ENCODE data around the gene BDP1.
A peak's percentile ranks its signal among the peaks of the same experiment; 100 is the strongest.
"Not testable (repeated sequence)": the region's sequence is repeated elsewhere in the genome, so short reads cannot be mapped to it uniquely, and the experiment has no call there.

Gene BDP1

DNA sequence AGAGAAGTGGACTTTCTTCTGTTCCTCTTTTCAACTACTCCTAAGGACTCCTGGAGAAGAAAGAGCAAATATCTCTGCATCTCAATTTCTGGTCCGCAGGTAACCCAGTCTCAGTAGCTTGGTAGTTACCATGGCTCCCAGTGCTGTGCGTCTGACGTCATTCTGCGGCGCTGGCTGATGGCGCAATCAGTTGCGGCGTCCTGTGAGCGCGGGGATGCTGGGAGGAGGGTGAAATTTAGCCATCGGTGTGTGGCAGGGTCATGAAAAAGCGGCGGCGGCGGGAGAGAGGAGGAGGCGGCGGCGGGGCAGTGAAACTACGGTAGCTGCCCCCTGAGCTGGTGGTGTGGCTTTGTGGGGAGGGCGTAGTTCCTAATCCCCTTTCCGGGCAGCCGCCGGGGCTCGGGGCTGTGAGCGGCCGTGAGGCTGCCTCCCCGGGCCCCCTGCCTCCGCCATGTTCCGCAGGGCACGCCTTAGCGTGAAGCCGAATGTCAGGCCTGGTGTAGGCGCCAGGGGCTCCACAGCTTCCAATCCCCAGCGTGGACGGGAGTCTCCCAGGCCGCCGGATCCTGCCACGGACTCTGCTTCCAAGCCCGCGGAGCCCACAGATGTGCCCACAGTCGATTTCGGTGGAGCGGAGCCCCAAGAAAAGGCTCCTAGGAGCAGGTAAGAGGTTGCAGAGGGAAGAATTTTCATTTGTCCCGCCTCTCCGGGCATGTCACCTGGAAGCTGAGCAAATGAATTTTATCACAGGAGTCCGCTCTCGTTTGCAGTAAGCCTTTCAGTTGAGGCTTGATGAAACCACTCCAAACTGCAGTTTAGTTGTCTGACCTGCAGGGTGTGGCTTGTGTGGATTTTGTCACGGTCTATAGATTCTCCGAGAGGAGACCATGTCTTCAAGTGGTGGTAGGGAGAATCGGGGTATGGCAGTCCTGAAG, at the start of gene BDP1:
Gene BDP1 (plus strand): TSS at position 225 of the 935 bp plus-strand sequence. CDS start 227 bp downstream, at position 452.
- peak; percentile 96 for DNase-seq

- not testable (repeated sequence) for DNase-seq
These were observed 45.4 kb upstream of the BDP1 start for GRCh38 chr5:71410088-71410487.

- DNase-seq = not testable (repeated sequence)
These were observed 39.8 kb upstream of the BDP1 start for GRCh38 chr5:71415626-71416025.

GRCh38 chr5:71418026-71418425, 37.4 kb upstream of the BDP1 start:
- DNase-seq = not testable (repeated sequence)

GRCh38 chr5:71421278-71421677, 34.2 kb upstream of the BDP1 start:
- not testable (repeated sequence) for DNase-seq

DNA sequence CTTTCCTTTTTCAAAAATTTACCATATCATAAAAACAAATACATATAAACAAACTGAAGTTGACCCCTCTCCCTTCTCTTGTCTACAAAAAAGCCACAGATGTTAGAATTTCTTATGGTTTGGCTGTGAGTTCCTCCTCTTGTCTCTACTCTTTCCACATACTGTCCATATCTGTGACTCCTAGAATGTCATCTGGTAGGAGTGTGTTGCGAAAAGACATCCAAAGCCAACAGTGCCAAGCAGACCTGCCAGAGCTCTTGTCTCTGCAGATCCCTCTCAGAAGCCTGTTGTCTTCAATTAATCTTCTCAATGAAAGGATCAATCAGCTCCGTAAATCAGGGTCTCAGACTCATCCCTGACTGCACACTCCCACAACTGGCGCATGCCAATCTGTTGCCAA, 31.6 kb upstream of the BDP1 start:
- not testable (repeated sequence) for DNase-seq

DNA sequence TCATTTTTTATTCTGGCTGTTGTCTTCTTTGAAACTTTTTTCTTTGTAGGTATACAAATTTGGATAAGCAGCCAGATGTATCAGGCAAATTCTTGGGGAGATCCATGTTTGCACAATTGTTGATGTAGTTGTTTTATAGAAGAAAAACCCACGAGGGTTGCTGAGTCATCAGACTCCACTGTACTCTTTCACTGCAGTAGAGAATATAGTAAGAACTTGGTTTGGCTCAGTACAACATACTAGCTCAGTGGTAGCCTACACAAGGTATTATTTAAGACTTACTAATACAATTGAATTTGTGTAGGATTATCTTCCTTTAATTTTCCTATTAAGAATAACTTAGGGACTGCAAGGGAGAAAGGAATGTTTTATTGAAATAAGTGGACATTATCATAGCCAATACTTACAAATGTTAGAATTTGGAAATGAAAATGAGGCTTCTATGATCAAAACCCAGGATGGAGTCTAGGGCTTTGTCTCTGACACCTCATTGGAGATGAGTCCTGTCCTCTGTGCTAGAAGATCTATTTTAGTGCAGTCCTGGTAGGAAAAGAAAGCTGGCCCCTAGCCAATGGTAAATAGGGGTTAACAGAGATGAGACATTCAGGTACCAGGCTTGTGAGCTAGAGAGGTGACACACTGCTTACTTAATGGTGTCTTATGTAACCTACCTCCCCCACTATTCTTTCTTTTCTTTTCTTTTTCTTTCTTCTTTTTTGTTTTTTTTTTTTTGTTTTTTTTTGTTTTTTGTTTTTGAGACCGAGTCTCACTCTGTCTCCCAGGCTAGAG, 28.6 kb upstream of the BDP1 start:
- DNase-seq = not testable (repeated sequence)

GRCh38 chr5:71432410-71432809, 23.0 kb upstream of the BDP1 start:
- DNase-seq = not testable (repeated sequence)

DNA sequence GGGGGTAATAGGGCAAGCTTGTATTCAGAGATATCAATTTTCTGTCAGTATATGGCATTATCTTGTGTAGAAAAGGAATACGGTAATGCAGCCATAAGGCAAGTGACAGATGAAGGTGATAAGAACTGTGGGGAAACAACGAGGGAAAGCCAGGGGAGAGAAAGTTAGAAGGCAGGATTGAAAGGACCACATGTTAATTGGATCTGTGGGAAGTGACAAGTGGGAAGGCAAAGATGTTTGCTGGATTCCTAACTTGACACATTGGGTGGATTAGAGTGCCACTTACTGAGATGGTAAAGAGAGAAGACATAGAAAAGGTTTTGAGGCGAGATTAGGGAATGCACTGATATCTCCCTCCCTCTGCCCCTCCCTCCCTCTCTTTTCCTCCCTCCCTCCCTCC, 20.6 kb upstream of the BDP1 start:
- not testable (repeated sequence) for DNase-seq

- DNase-seq = not testable (repeated sequence)
These were observed 13.9 kb upstream of the BDP1 start for GRCh38 chr5:71441564-71441963.

DNA sequence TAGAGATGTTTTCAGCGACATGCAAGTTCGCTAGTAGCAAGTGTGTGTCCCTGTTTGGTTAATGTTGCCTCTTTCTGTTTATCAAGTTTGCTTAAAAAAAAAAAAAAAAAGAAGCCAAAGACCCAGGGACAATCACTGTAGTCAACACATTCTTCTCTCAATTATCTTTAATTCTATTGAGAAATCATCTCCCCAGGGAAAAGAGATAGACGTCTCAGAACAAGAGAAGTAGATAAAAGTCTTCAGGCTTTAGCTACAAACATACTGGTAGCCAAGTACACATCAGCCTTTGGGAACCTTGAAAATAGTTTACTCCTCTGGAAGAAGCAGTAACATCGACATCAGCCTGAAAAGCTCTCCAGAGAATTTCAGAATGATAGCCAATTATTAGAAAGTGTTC, 11.6 kb upstream of the BDP1 start:
- DNase-seq = not testable (repeated sequence)

DNA sequence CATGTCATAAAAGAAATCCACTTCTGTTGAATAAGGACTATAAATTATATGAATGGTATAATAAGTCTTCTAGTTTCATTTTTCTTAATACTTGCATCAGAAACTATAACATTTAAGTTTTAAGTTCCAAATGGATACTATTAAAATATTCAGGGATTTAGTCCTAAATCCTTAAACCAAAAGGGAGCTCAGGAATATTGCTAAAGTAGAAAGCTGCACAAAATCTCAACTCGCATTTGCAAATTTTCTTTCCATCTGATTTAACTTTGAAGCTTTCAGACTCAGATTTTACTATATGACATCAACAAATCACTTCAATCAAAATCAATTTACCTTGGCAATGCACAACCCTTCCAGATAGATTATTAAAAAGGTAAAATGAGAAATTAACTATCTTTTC, 10.4 kb upstream of the BDP1 start:
- DNase-seq = not testable (repeated sequence)

DNA sequence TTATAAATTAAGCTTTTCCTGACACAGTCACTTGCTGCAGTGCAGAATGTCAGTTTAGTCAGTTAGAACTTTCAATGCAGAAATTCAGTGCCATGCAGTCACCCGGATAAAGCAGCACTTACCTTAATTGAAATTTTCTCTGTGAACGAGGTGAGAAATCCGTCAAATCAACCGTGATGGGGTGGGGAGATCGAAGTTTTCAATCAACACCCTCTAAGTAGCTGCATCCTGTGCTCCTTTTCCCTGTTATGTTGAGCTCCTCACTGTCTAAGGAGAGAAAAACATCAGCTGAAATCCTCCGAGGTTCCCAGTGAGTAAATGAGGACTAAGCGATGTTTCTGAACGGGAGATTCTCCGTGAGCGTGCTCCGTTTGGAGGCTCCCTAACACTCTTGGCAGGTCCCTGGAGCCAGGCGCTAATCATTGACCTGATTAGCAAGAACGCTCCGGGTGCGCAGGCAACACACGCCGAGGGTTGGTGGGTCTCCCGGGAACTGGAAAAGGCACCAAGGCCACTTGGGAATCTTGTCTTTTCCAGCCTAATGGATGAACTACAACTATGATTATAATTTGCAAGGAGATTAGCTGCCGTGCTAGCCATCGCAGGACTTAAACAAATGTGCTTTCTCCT, 9.8 kb upstream of the BDP1 start:
- not testable (repeated sequence) for DNase-seq

- DNase-seq = not testable (repeated sequence)
These were observed 8.8 kb upstream of the BDP1 start for GRCh38 chr5:71446540-71447216.

GRCh38 chr5:71447218-71447808, 8.1 kb upstream of the BDP1 start:
- DNase-seq = peak; percentile 45

GRCh38 chr5:71452876-71453275, 2.6 kb upstream of the BDP1 start:
- DNase-seq = no peak

GRCh38 chr5:71454913-71455312, 538 bp upstream of the BDP1 start:
- DNase-seq = no peak

DNA sequence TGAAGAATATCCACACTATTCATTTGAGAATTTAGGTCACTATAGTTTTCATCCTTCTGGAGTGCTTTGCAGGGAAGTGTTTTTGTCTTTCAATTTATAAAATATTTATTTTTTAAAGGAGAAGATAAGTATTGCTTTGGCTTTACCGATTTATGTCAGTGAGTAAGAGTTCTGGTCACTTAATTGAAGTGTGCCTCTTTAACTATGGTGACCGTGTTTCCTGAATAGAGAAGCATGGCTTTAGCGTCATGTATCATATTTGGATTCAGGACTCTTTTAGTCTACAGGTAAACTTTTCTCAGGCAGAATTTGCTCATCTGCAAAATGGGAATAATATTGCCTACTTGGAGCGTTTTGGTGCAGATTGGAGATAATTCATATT, 902 bp downstream of the BDP1 start:
- no peak for DNase-seq

DNA sequence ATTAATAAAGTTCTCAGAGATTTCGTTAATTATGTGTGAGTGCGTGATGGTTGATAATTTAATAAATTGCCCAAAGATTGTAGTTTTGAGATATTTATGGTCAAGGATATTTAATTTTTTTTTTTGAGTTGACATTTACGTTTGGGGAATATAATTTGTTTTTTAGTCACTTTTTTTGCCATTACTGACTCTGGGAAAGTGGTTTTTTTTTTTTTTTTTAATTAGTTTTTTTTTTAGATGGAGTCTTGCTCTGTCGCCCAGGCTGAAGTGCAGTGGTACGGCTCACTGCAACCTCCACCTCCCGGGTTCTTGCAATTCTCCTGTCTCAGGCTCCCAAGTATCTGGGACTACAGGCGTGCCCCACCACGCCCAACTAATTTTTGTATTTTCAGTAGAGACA, 1.7 kb downstream of the BDP1 start:
- DNase-seq = no peak

DNA sequence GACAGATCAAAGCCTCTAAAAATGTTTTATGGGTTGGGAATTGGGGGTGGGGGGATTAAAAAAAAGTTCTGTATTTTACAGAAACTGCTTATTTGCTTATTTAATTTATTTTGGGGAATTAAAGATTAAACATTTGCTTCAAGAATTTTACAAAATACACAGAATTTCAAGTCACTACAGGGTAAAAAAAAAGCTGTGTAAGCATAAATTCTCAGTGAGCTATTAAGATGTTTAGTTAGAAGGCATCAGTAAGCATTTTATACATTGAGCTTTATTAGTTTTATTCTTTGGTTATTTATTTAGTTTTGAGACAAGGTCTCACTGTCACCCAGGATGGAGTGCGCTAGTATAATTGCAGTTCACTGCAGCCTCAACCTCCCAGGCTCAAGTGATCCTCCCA, 5.2 kb downstream of the BDP1 start:
- no peak for DNase-seq

GRCh38 chr5:71461360-71461759, 5.9 kb downstream of the BDP1 start:
- no peak for DNase-seq

DNA sequence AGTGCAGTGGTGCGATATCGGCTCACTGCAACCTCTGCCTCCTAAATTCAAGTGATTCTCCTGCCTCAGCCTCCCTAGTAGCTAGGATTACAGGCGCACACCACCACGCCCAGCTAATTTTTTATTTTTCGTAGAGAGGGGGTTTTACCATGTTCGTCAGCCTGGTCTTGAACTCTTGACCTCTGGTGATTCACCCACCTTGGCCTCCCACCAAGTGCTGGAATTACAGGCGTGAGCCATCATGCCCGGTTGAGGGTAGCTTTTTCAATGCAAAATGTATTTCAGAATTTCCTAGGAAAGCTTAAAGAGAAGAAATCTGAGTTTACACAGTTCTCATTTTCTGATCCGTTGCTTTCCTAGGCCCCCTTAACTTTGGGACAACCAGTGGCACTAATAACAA, 15.7 kb downstream of the BDP1 start:
- DNase-seq = no peak

Measured in CD4-positive, alpha-beta T cell treated with Interleukin-4 for 4 hours (primary cell).